Ishikawa (cell line): ENCODE measurements around the gene SCRG1.

Source experiments
- CEBPB ChIP-seq: IDR thresholded peaks from 2 replicates; pipeline ENCODE4 v1.6.1; 2012
- CREB1 ChIP-seq: IDR thresholded peaks from 2 replicates; pipeline ENCODE4 v1.6.1; 2012; ENCODE audit warnings: low read depth
- EGR1 ChIP-seq: IDR thresholded peaks from 2 replicates; pipeline ENCODE4 v1.6.1; 2012
- EP300 ChIP-seq: IDR thresholded peaks from 2 replicates; pipeline ENCODE4 v1.6.1; 2012; ENCODE audit warnings: borderline replicate concordance
- FOXM1 ChIP-seq: IDR thresholded peaks from 2 replicates; pipeline ENCODE4 v1.6.1; 2012; ENCODE audit warnings: low read depth, borderline replicate concordance
- NFIC ChIP-seq: IDR thresholded peaks from 2 replicates; pipeline ENCODE4 v1.6.1; 2012
- RAD21 ChIP-seq: IDR thresholded peaks from 2 replicates; pipeline ENCODE4 v1.6.1; 2012; ENCODE audit warnings: low read depth
- TAF1 ChIP-seq: IDR thresholded peaks from 2 replicates; pipeline ENCODE4 v1.6.1; 2012; ENCODE audit warnings: low read depth, mild to moderate bottlenecking
- TCF12 ChIP-seq: IDR thresholded peaks from 2 replicates; pipeline ENCODE4 v1.6.1; 2012; ENCODE audit warnings: low read depth
- TEAD4 ChIP-seq: IDR thresholded peaks from 2 replicates; pipeline ENCODE4 v1.6.1; 2012
- YY1 ChIP-seq: IDR thresholded peaks from 2 replicates; pipeline ENCODE4 v1.6.1; 2012; ENCODE audit warnings: low read depth
- ZBTB7A ChIP-seq: IDR thresholded peaks from 2 replicates; pipeline ENCODE4 v1.6.1; 2012; ENCODE audit warnings: low read depth
- TF ChIP-seq, protein P1 (sequence below): IDR thresholded peaks from 2 replicates; pipeline ENCODE4 v1.6.1; 2012
- TF ChIP-seq, protein P2 (sequence below): IDR thresholded peaks from 2 replicates; pipeline ENCODE4 v1.6.1; 2012; ENCODE audit warnings: low read depth, mild to moderate bottlenecking
- TF ChIP-seq, protein P3 (sequence below): IDR thresholded peaks from 2 replicates; pipeline ENCODE4 v1.6.1; 2012

Gene SCRG1

DNA sequence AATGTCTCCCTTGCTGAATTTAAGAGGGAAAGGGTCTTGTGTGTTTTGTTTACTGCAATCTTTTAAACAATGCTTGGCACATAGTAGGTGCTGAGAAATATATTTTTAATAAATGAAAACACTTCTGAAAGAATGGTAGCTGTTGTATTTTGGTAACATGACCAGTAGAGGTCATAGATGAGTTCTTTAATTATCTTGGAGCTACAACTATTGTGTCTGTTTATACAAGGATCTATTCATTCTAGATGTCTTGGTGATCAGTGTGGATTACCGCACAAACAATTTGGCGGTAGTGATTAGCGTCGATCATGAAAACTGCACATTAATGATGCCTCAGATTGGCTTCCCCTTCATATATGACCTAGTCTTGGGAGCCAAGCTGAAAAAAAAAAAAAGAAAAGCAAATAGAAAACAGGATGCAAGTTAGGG is 21.4 kb upstream of the SCRG1 start:
- TF ChIP-seq YY1 = no peak
- no peak for TF ChIP-seq FOXM1
- no peak for TF ChIP-seq ZBTB7A
- no peak for TF ChIP-seq TAF1
- TF ChIP-seq RAD21 = peak; percentile 63
- TF ChIP-seq EP300 = no peak

DNA sequence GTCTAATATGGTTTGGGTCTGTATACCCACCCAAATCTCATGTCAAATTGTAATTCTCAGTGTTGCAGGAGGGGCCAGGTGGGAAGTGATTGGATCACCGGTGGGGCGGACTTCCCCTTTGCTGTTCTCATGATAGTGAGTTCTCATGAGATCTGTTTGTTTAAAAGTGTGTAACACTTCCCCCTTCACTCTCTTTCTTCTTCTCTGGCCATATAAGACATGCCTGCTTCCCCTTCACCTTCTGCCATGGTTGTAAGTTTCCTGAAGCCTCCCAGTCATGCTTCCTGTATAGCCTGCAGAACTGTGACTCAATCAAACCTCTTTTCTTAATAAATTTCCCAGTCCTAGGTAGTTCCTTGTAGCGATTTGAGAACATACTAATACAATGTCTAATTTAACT is 19.7 kb upstream of the SCRG1 start:
- no peak for TF ChIP-seq TEAD4
- TF ChIP-seq FOXM1 = no peak
- TF ChIP-seq, protein P1, sequence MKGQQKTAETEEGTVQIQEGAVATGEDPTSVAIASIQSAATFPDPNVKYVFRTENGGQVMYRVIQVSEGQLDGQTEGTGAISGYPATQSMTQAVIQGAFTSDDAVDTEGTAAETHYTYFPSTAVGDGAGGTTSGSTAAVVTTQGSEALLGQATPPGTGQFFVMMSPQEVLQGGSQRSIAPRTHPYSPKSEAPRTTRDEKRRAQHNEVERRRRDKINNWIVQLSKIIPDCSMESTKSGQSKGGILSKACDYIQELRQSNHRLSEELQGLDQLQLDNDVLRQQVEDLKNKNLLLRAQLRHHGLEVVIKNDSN = no peak
- TF ChIP-seq YY1 = no peak
- TF ChIP-seq, protein P2, sequence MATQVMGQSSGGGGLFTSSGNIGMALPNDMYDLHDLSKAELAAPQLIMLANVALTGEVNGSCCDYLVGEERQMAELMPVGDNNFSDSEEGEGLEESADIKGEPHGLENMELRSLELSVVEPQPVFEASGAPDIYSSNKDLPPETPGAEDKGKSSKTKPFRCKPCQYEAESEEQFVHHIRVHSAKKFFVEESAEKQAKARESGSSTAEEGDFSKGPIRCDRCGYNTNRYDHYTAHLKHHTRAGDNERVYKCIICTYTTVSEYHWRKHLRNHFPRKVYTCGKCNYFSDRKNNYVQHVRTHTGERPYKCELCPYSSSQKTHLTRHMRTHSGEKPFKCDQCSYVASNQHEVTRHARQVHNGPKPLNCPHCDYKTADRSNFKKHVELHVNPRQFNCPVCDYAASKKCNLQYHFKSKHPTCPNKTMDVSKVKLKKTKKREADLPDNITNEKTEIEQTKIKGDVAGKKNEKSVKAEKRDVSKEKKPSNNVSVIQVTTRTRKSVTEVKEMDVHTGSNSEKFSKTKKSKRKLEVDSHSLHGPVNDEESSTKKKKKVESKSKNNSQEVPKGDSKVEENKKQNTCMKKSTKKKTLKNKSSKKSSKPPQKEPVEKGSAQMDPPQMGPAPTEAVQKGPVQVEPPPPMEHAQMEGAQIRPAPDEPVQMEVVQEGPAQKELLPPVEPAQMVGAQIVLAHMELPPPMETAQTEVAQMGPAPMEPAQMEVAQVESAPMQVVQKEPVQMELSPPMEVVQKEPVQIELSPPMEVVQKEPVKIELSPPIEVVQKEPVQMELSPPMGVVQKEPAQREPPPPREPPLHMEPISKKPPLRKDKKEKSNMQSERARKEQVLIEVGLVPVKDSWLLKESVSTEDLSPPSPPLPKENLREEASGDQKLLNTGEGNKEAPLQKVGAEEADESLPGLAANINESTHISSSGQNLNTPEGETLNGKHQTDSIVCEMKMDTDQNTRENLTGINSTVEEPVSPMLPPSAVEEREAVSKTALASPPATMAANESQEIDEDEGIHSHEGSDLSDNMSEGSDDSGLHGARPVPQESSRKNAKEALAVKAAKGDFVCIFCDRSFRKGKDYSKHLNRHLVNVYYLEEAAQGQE = no peak
- no peak for TF ChIP-seq TAF1
- TF ChIP-seq ZBTB7A = no peak
- no peak for TF ChIP-seq CEBPB
- TF ChIP-seq CREB1 = no peak
- no peak for TF ChIP-seq NFIC
- TF ChIP-seq EGR1 = no peak
- TF ChIP-seq, protein P3, sequence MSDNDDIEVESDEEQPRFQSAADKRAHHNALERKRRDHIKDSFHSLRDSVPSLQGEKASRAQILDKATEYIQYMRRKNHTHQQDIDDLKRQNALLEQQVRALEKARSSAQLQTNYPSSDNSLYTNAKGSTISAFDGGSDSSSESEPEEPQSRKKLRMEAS = no peak
- TF ChIP-seq RAD21 = no peak
- no peak for TF ChIP-seq TCF12
- TF ChIP-seq EP300 = no peak

DNA sequence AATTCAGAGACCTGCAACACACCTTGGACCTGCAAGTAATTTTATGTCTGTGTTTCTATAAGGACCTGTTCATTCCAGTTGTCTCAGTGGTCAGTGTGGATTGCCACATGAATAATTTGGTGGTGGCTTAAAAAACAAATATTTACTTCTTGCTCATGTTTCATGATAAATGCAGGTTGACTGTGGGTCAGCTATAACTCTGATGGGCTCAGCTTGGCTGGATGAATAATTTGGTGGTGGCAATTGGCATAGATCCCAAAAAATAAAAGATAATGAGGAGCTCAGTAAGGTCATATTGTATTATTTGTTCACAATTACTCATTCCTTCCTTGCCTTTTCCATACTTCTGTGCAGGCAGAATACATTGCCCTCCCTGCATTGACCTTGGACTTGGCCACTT is 18.9 kb upstream of the SCRG1 start:
- TF ChIP-seq RAD21 = no peak
- TF ChIP-seq NFIC = no peak
- no peak for TF ChIP-seq TAF1
- TF ChIP-seq TCF12 = no peak
- no peak for TF ChIP-seq ZBTB7A
- TF ChIP-seq, protein P3 = no peak
- no peak for TF ChIP-seq YY1

DNA sequence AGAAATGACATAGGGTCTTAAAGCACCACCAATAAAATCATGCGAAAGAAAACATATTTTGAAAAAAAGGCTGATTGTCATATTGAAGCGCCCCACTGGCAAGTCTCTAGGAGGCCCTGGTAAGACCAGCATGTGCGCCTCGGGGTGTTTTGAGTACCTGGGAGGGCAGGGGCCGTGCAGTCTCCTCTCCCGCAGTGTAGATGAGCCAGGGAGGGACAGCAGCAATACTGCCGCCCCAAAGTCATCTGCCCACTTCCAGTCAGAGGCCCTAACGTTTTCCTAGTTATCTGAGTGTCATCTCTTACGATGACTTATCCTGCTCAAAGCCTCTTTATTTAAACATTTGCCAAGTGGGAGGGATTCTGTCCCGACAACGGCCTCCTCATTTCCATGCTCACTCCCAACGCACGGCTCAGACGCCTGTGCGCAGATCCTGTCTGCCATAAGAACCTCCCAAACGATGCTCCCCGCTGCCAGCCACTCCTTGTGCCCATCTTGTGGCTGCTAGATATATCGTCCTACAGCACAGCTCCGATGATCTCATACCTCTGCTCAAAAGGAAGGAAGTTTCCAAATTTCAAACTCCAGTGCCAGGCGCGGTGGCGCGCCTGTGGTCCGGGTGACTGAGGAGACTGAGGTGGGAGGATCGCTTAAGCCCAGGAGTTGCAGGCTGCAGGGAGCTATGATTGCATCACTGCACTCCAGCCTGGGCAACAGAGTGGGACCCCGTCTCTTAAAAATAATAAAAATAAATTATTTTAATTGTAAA is 17.2 kb upstream of the SCRG1 start:
- TF ChIP-seq CREB1 = no peak
- TF ChIP-seq TEAD4 = no peak
- TF ChIP-seq YY1 = no peak
- no peak for TF ChIP-seq TCF12
- TF ChIP-seq, protein P2 = no peak
- TF ChIP-seq RAD21 = no peak
- TF ChIP-seq, protein P1 = no peak
- no peak for TF ChIP-seq FOXM1
- TF ChIP-seq ZBTB7A = no peak
- no peak for TF ChIP-seq EP300

DNA sequence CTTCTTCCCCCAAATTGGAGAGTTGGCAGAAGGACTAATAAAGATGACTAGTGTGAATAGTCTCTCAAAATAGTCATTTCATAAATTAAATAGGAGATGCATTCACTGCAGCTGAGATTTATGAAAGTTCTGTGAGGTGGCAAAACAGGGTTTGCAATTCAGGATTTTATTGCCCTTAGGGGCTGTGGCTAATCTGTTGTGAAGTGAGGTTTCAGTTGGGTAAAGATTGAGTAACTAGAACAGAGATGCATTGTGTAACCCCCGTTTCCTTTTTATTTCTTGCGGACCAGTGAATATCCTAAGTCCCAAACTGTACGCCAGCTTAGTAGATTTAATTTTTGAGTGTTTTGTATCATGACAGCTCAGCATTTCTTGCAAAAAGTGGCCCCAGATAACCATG is 16.2 kb upstream of the SCRG1 start:
- TF ChIP-seq RAD21 (no peak), NFIC (no peak), CREB1 (no peak), TAF1 (no peak), TEAD4 (no peak), TCF12 (no peak), CEBPB (no peak), ZBTB7A (no peak), YY1 (no peak), FOXM1 (no peak), EP300 (no peak), EGR1 (no peak)
- TF ChIP-seq, protein P3 = no peak
- TF ChIP-seq, protein P1 = no peak
- TF ChIP-seq, protein P2 = no peak
